Stimulated activated CD8-positive, alpha-beta memory T cell treated with anti-CD3 and anti-CD28 coated beads, Interleukin-4, amount 100 ng/mL, for 1 hour (primary cell): ENCODE results near the gene GALK1.
A peak's percentile ranks its signal among the peaks of the same experiment; 100 is the strongest.
"Not testable (repeated sequence)": the region's sequence is repeated elsewhere in the genome, so short reads cannot be mapped to it uniquely, and the experiment has no call there.

Experiments used
- DNase-seq, 2 donors: peaks; one replicate each; pipeline ENCODE4 v3.0.0-alpha.2; 2020; ENCODE audit warnings: low read depth in 2 of 2, low spot score in 1 of 2

Gene GALK1

DNA sequence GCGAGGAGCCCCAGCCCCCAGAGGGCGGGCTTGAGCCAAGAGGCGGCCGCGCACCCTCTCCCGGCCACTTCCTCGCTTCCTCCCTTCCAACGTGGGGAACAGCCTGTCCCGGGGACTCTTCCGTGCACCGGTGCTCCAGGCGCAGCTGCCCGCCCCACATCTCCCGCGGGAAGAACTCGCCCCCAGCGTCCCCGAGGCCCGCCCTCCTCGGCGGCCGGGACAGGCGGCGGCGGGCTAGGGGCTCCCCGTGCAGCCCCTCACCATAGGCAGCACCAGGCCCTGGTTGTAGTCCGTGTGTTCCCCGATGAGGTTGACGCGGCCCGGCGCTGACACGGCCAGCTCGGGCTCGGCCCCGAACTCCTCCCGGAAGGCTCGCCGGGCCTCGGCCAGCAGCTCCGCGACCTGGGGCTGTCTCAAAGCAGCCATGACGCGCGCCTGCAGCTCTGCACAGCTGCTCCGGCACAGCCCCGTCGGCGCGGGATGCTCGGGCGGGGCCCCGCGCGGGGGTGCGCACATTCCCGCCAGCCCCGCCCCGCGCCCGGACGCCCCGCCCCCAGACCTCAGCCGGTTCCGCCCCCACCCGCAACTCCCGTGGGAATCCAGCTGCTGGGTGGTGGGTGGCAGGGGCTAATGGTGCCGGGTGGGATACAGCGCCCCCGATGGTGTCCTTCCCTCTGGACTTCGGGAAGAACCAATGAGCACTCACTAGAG, at the start of gene GALK1:
TSS of gene GALK1 (minus strand) at position 482 of the 711 bp plus-strand sequence. CDS start at position 426, 56 bp downstream.
- peak in 1 of 2 donors; percentile 49 for DNase-seq

DNA sequence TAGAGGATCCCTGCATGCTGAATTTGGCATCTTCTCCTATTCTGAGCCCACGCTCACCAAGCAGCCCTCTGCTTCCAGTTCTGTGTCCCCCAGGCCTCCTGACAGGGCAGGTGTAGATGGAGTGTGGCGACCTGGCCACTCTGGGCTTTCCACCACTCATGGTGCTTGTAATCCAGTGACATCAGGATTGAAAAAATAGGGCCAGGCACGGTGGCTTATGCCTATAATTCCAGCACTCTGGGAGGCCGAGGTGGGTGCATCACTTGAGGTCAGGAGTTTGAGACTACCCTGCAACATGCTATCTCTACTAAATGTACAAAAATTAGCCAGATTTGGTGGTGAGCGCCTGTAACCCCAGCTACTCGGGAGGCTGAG, 49.0 kb upstream of the GALK1 start:
- no peak for DNase-seq

DNA sequence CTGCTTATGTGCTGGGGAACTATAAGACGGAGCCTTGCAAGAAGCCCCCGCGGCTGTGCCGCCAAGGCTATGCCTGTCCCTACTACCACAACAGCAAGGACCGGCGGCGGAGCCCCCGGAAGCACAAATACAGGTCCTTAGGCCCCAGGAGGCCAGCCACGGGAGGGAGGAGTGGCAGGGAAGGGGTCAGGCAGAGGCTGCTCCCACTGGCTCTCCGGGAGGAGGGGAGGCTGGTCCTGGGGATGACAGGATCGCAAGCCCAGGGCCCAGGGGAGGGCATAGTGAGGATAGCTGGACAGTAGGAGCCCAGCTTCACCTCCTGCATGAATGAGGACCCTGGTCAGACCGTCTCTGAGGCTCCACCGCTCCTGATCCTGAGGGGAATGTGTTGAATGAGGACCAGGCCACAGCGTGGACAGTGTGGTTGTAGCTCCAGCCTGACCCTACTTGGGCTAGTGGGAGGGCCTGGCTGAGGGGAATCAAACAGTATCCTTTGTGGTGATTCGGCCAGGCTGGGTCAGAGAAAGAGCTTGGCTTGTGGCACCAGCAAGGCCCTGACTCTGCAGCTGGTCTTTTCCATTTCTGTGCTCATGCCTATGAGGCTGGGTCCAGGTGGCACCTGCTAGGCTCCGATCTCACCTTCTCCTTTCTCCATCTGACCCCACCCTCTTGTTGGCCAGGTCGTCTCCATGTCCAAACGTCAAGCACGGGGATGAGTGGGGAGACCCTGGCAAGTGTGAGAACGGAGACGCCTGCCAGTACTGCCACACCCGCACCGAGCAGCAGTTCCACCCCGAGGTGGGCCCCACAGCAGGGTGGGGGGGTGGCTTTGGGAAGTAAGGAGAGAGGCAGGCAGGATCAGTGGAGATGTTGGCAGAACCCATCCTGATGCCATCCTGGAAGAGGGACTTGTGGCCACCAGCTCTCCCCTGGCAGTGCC, 48.4 kb upstream of the GALK1 start:
- DNase-seq, result no peak

DNA sequence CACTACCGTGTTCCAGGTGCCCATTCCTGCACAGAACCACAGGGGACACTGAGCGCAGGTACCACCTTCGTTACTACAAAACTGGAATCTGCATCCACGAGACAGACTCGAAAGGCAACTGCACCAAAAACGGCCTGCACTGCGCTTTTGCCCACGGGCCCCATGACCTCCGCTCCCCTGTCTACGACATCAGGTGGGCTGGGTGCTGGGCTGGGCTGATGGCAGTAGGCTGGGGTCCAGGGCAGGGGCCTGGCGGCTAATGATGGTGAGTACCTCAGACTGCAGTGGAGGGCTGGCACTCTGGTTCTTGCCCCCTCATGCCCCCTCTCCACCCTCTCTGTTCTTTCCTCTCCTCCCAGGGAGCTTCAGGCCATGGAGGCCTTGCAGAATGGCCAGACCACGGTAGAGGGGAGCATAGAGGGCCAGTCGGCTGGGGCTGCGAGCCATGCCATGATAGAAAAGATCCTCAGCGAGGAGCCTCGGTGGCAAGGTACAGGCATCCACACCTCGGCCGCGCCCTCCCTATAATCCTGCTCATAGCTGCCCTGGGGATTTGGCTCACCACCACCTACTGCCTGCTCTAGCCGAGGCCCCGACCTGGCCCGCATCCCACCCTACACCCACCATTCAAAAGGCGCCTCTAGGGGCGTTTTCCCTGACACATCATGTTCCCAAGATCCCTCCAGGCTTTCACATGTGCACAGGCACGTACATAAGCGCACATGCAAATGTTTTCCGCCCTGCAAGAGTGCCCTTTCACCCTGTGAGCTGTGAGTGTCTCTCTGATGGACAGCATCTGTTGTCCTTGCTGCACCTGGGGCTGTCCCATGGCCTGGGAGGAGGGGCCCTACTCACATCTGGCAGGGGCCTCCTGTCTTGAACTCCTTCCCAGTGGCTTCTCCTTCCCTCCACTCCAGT, 47.4 kb upstream of the GALK1 start:
- DNase-seq, result no peak

DNA sequence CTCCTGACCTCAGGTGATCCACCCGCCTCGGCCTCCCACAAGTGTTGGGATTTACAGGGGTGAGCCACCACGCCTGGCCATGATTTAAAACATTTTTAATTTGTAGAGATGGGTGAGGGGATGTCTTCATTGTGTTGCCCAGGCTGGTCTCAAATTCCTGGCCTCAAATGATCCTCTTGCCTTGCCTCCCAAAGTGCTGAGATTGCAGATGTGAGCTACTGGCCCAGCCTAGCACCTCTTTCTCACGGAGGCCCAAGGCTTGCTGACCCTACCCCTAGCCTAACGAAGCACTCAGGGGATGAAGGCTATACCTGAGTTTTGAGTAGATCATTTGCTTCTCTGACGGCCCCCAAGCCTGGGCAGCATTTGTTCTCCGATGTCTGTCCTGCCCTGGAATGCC, 46.2 kb upstream of the GALK1 start:
- no peak for DNase-seq

DNA sequence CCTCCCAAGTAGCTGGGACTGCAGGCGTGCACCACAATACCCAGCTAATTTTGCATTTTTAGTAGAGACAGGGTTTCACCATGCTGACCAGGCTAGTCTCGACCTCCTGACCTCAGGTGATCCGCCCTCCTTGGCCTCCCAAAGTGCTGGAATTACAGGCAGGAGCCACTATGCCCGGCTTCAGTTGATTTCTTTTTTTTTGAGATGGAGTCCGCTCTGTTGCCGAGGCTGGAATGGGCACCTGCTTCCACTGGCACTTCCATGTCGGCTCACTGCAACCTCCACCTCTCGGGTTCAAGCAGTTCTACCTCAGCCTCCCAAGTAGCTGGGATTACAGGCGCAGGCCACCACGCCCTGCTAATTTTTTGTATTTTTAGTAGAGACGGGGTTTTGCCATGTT, 45.8 kb upstream of the GALK1 start:
- not testable (repeated sequence) for DNase-seq

DNA sequence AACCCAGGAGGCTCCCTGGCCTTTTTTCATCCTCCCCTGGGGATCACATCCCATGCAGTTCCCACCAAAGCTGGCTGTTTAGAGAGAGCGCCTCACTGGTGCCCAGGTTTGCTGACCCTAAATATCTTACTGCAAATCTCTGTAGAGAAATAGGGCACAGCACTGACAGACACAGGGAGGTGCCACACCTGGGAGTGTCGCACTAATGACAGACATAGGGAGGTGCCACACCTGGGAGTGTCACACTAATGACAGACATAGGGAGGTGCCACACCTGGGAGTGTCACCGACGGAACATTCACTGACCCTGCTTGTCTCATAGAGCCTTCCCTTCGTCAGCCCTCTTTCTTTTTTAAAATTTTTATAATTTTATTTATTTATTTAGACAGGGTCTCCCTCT, 45.2 kb upstream of the GALK1 start:
- DNase-seq, result no peak

DNA sequence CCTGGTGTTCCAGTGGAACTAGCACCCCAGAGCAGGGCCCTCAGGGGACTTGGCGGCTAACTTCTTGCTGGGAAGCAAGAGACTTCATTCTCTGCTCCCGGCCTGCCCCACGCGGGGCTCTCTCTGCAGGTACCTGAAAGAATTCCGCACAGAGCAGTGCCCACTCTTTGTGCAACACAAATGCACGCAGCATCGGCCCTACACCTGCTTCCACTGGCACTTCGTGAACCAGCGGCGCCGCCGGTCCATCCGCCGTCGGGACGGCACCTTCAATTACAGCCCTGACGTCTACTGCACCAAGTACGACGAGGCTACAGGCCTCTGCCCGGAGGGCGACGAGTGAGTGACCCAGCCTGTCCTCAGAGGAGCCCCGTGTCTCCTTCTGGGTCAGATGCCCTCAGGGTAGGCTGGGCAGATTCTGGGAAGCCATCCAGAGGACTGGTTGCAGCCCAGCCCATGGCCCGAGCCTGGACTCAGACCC, 44.7 kb upstream of the GALK1 start:
- no peak for DNase-seq

DNA sequence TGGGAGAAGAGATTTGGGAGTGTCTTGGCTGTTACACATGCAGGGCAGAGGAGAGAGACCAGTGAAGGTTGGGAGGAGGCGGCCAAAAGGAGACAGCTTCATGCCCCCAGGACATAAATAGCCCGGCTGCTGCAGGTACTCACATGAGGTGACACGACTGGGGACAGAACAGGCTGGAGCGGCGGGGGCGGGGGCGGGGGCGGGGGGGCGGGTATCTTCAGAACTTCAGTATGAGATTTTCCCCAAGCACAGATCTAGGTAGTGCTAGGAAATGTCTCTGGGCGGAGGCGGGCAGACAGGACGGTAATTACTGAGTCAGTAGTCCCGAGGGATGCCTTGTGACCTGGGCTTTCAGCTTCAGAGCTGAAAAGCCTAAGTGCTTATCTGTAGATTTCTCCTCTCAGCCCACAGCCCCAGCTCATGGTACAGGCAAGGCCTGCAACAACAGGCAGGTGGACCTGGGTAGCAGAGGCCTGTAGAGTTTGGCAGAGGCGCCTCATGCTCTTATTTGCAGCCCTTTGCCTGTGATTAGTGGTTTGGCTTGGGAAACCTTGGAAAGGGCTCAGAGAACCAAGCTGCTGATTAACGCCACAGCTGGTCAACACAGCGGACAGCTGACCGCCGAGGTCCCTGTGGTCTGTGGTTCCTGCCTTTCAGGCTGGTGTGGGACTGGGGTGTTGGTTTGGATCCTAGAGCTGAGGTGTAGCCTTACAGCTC, 44.1 kb upstream of the GALK1 start:
- DNase-seq, result no peak

DNA sequence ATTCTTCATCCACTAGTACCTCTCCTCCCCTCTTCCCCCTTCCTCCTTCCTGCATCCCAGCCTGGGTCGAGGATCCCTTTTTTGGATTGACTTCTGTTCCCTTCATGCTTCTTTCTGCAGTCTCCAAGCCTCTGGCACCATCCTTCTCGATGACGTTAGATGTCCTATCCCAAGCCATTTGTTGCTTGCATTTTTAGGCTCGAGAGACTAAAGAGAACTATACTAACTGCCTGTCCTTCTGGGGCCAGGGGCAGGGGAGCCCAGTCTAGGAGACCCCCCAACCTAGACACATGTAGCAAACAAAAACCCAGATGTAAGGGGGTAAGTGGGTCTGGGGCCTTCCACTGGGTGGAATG, 43.5 kb upstream of the GALK1 start:
- no peak for DNase-seq

DNA sequence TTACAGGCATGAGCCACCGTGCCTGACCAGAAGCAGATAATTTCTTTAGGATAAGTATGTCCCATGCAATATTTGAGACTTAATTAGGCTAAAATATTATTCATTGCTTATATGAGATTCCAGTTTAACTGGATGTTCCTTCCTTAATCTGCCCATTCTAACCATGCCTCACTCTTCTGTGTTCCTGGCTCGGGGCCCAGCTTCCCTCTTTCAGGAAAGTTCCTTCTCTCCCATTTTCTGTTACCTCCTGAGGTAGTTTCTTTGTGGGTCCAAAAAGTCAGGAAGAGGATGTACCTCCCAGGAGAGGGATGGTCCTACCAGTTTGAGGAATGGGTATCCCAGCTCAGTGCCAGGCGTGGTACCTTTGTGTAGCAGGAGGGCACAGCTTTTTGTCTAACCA, 42.9 kb upstream of the GALK1 start:
- DNase-seq, result no peak

DNA sequence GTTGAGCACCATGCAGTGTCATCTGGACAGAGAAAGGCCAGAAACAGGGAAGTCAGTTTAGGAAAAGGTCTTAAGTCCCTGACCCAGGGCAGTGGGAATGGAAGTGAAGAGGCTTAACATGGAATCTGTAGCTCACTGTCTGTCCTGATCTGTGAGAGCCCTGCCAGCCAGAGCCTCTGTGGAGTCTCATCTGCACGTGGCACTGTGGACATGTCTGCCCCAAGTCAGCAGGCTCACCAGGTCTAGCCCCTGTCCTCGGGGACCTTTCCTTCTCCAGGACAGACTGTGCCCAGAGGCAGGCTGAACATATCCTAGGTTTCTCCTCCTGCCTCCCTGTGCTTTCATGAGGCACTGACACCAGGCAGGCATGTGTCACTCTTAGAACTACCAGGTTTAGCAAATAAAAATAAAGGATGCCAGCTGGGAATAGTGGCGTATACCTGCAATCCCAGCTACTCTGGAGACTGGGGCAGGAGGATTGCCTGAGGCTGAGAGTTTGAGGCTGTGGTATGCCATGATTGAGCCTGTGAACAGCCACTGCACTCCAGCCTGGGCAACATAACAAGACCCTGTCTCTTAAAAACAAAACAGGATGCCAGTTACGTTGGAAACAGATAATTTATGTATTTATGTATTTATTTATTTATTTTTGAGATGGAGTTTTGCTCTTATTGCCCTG, 42.0 kb upstream of the GALK1 start:
- DNase-seq, result no peak

DNA sequence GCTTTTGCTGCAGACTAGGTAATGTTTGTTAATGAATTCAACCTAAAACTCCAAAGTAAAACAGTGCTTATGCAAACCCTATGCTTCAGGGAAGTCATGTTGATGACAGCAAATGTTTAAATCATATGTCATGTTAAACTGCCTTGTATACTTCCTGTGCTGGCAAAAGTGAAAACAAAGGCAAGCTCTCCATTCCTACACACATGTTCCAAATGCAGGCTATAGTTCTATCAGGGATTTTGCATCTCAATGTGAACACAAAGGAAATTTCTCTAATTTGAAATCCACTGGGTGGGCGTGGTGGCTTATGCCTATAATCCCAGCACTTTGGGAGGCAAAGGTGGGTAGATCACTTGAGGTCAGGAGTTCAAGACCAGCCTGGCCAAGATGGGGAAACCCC, 38.9 kb upstream of the GALK1 start:
- no peak for DNase-seq

DNA sequence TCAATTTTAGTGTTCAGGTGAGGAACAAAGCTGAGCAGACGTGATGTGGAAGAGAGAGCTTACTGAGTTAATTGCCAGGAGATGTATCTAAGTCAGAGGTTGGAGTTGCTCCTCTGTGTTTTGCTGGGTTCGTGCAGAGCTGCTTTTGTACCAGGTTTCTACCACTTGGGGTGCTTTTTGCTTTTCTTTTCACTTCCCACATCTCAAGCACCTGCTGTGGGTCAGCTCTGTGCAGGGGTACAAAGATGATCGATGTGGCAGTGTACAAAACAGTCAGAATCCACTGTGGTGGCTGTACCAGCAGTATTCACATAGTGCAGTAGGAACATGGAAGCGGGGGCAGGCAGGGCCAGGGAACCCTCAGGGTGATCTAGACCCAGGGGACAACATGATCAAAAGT, 34.4 kb upstream of the GALK1 start:
- no peak for DNase-seq

DNA sequence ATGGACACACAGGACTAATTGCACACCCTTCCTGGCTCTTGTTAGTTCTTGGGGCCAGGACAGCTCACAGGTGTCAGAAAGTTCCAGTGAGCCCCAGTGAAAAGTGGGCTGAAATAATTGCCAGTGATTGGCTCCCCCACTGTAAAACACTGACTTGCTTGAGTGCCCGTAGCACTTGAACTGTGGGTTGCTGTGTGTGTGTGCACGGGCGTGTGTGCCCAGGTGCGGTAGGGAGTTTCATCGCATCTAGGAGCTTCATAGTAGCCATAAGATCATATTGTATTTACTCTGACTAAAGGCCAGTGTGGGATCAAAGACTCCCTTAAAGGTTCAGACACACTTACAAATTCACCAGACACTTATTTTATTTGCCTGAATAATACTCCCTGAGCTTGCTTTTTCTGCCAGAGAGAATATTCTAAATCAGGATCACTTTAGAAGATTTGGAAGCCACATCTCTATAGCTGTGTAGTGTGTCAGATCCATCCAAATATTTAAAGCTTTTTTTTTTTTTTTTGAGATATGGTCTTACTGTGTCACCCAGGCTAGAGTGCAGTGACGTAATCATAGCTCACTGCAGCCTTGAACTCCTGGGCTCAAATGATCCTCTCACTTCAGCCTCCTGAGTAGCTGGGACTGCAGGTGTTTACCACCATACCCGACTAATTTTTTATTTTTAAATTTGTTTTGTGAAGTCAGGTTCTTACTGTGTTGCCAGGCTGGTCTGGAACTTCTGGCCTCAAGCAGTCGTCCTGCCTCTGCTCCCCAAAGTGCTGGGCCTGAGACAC, 31.0 kb upstream of the GALK1 start:
- no peak for DNase-seq

DNA sequence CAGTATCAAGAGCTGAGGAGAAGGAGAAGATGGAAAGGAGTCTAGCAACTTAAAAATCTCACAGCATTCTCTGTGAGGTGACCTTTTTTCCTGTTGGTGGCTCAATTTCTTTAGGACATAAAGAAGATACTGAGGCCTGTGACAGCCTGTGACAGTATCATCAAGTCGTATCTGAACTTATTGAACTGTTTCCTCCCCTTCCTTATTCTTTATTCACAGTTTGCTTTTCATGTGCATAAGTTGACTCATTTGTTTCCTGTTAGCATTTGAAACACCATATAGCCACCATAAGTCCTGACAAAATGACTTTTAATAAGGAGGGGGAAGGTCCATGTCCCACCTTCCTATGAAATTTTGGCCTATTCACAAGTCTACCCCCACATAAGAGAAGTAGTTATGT, 28.5 kb upstream of the GALK1 start:
- no peak for DNase-seq

DNA sequence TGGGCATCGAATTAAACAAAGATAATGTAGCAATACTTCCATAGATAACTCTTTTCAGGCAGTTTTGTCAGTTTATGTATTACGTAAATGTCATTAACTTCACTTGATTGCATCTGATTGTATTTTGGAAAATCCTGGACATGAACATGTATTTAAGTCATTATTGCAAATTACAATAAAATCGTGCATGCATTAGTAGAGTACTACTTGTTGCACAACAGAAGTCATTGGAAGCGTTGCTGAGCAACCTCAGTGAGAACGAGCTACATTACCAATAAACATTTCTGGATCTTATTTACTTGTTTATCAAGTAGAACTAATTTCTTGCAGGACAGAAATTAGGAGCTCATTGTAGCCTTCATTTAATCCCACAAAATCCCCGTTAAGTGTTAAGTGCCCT, 26.3 kb upstream of the GALK1 start:
- DNase-seq, result no peak

DNA sequence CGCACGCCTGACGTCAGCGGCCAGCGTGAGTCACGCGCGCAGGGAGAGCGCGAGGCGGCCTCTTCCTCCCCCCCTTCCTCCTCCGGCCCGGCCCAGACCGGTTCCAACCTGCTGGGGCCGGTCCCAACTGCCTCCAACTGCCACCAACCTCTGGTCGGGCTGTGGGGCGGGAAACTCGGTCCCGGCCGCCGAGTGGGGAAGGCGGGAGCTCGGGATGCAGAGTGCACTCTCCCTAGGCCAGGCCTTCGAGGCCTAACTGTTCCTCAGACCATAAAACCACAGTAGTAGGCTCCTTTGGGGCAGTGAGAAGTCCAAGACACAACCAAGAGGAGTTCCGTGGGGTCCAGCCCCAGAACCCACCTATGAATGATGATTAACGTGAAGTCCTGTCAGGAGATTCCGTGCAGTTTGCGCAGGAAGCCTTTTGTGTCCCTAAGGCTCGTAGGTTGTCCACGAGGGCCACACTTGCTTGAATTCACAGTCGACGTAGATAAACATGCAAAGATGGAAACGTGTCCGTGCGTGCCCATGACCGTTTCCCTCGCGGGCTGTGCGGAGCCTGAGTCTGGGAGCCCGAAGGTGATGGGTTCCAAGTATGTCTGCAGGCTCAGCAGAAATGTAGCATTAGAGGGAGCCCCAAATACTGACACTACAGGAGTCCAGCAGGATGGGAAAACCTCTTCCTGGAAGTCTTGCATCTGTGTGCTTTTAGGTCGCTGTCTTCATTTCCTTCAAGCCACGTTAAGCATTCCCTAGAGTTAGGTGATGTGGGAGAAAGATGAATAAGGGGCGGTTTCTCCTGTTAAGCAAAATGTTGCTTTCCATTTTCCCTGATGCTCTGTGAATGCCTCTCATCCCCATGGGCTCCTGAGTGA, 20.3 kb upstream of the GALK1 start:
- DNase-seq, result peak in 1 of 2 donors; percentile 75
